HepG2 (cell line): ENCODE measurements around the gene MRPL42. TPM values are rescaled to one million over a fixed set of nuclear protein-coding genes. Genes with fewer than 3 reads are reported as not detected.
A peak's percentile ranks its signal among the peaks of the same experiment; 100 is the strongest.

Experiments used
- ATAC-seq: fragments of 200-7000 bp; cut with Tn5 transposase; 3 replicates; pipeline ENCODE4 v1.9.1; 2020; ENCODE audit warnings: mild to moderate bottlenecking, moderate library complexity
- BruUV-seq: library from RNA; stranded (reverse); fragments of 400-500 nt; replicated peaks from 2 replicates; lab custom pipeline; 2021; lab: Mats Ljungman, UMichigan
- CTCF ChIA-PET: fragments of 300-600 bp; formaldehyde crosslinking; extraction: SDS; loops from one replicate; lab custom pipeline; 2021; ENCODE audit warnings: low total read pairs, inconsistent platforms, low intra/inter-chr PET ratio; lab: Yijun Ruan, JAX
- POLR2A ChIA-PET: fragments of 350-600 bp; sonication (Branson Sonifier 250); formaldehyde crosslinking; loops from one replicate; lab custom pipeline; 2020; ENCODE audit warnings: antibody characterized with exemption, inconsistent platforms; lab: Yijun Ruan, JAX
- DNase-seq: peaks from one replicate; pipeline ENCODE4 v3.0.0-alpha.2; 2015; ENCODE audit warnings: low spot score
- FAIRE-seq: peaks from 3 replicates; lab custom pipeline; 2011; peaks lifted over from hg19 to GRCh38; lab: Jason Lieb, UNC
- H2AFZ ChIP-seq: one replicate; pipeline ENCODE4 v1.6.1; 2011; ENCODE audit warnings: low read length, inconsistent platforms
- H3K27ac ChIP-seq: fragments of 300-600 bp; 3 replicates; pipeline ENCODE4 v1.8.0; 2011; ENCODE audit warnings: mixed run types, mild to moderate bottlenecking, mixed read lengths, low read length, inconsistent platforms; ENCODE audit not compliant: insufficient read depth; ENCODE audit errors: extremely low read length
- H3K27me3 ChIP-seq, 2 experiments: fragments of 200-600 bp in 1 of 2; 2 replicates in 1 of 2; 3 replicates in 1 of 2; pipeline versions ENCODE4 v1.6.0 to v1.8.0; 2011; ENCODE audit warnings: low read length in 2 of 2, mild to moderate bottlenecking in 2 of 2, moderate library complexity in 2 of 2, inconsistent platforms in 1 of 2; ENCODE audit not compliant: insufficient read depth in 2 of 2, control insufficient read depth in 1 of 2
- H3K36me3 ChIP-seq, 2 experiments: fragments of 200-600 bp in 1 of 2; replicated peaks in 1 of 2; 2 replicates in 1 of 2; 3 replicates in 1 of 2; pipeline versions ENCODE4 v1.5.1 to v1.8.0; 2011; ENCODE audit warnings: low read length in 2 of 2, inconsistent platforms in 1 of 2; ENCODE audit not compliant: insufficient read depth in 2 of 2, control insufficient read depth in 1 of 2
- H3K4me1 ChIP-seq: 2 replicates; pipeline ENCODE4 v1.5.1; 2012; ENCODE audit warnings: low read length, inconsistent platforms; ENCODE audit not compliant: insufficient read depth
- H3K4me2 ChIP-seq: 2 replicates; pipeline ENCODE4 v1.6.0; 2011; ENCODE audit warnings: low read depth, low read length, inconsistent platforms
- H3K4me3 ChIP-seq, 3 experiments: fragments of 200-600 bp in 1 of 3; sonication (generic), shearing (Covaris generic) in 1 of 3; replicated peaks in 1 of 3; 2 replicates each; pipeline ENCODE4 v1.5.1; 2011 to 2016; ENCODE audit warnings: low read length in 3 of 3, inconsistent platforms in 2 of 3, low read depth in 2 of 3, mild to moderate bottlenecking in 2 of 3, control low read depth in 1 of 3, mixed read lengths in 1 of 3; ENCODE audit not compliant: insufficient read depth in 1 of 3
- H3K79me2 ChIP-seq: one replicate; pipeline ENCODE4 v1.6.1; 2011; ENCODE audit warnings: low read length, inconsistent platforms; ENCODE audit not compliant: insufficient read depth
- H3K9ac ChIP-seq: 2 replicates; pipeline ENCODE4 v1.6.0; 2011; ENCODE audit warnings: mild to moderate bottlenecking, low read depth, low read length, inconsistent platforms; ENCODE audit not compliant: insufficient read depth
- H3K9me3 ChIP-seq: 2 replicates; pipeline ENCODE4 v1.5.1; 2012; ENCODE audit warnings: mild to moderate bottlenecking, low read length
- H4K20me1 ChIP-seq: 2 replicates; pipeline ENCODE4 v1.6.0; 2011; ENCODE audit warnings: inconsistent platforms, mild to moderate bottlenecking, low read length, moderate library complexity; ENCODE audit not compliant: insufficient read depth
- BRCA1 ChIP-seq: sonication (generic); formaldehyde crosslinking; IDR thresholded peaks from 2 replicates; pipeline ENCODE4 v1.4.0; 2020; ENCODE audit warnings: missing genetic modification reagents
- CENPT ChIP-seq: sonication (generic); formaldehyde crosslinking; IDR thresholded peaks from 2 replicates; pipeline ENCODE4 v1.8.0; 2022; ENCODE audit warnings: low read depth, mild to moderate bottlenecking, moderate library complexity, missing genetic modification reagents
- DNMT1 ChIP-seq: sonication (generic); formaldehyde crosslinking; IDR thresholded peaks from 2 replicates; pipeline ENCODE4 v1.5.1; 2020; ENCODE audit warnings: mild to moderate bottlenecking, missing genetic modification reagents
- RBM39 ChIP-seq: fragments of 200-400 bp; formaldehyde crosslinking; IDR thresholded peaks from one replicate; pipeline ENCODE4 v1.6.1; 2018; ENCODE audit warnings: antibody characterized with exemption, mild to moderate bottlenecking, low read depth, low read length; ENCODE audit not compliant: poor library complexity, severe bottlenecking
- RELA ChIP-seq: sonication (generic); formaldehyde crosslinking; IDR thresholded peaks from 2 replicates; pipeline ENCODE4 v1.4.0; 2020; ENCODE audit warnings: missing genetic modification reagents
- RFX3 ChIP-seq: IDR thresholded peaks from 2 replicates; pipeline ENCODE4 v1.6.1; 2016; ENCODE audit warnings: missing biosample characterization, missing genetic modification reagents
- TGIF2 ChIP-seq: IDR thresholded peaks from 2 replicates; pipeline ENCODE4 v1.6.1; 2016; ENCODE audit warnings: control low read depth, missing compliant biosample characterization
- THAP11 ChIP-seq: IDR thresholded peaks from 2 replicates; pipeline ENCODE4 v1.6.1; 2016; ENCODE audit warnings: missing biosample characterization, missing genetic modification reagents
- ZFP82 ChIP-seq: sonication (generic); formaldehyde crosslinking; IDR thresholded peaks from 2 replicates; pipeline ENCODE4 v1.5.1; 2020; ENCODE audit warnings: mild to moderate bottlenecking, missing genetic modification reagents, borderline replicate concordance
- ZNF180 ChIP-seq: sonication (generic); formaldehyde crosslinking; IDR thresholded peaks from 2 replicates; pipeline ENCODE4 v1.4.0; 2020; ENCODE audit warnings: low read depth, missing genetic modification reagents, borderline replicate concordance
- ZNF614 ChIP-seq: IDR thresholded peaks from 2 replicates; pipeline ENCODE4 v1.6.1; 2018; ENCODE audit warnings: missing biosample characterization, missing genetic modification reagents, inconsistent platforms, borderline replicate concordance
- WGBS: methylation state at CpG from one replicate; pipeline ENCODE4 v1.1.6; 2017; ENCODE audit warnings: low lambda C conversion rate; 5-methylcytosine and 5-hydroxymethylcytosine counted together
- in situ Hi-C: cut with HindIII; loops from 2 replicates; pipeline ENCODE4 v1.10.0; 2017; ENCODE audit warnings: low pct_unique_long_range_greater_than_20kb; ENCODE audit not compliant: extremely low pct_ligation_motif_present
- intact Hi-C: fragments of 100-400 bp; cut with micrococcal nuclease; formaldehyde crosslinking; loops from one replicate; pipeline ENCODE4 v1.10.0; 2022; ENCODE audit not compliant: unreplicated experiment
- polyA plus RNA-seq, 8 experiments: library from polyadenylated mRNA; depleted of rRNA in 3 of 8; stranded (reverse) in 7 of 8; unstranded in 1 of 8; fragments of >200 nt; fragmentation: Illumina TruSeq in 4 of 8; extraction: Trizol in 4 of 8; gene quantifications; 2 replicates each; pipeline versions ENCODE4 v1.2.1 to v1.2.3, GENCODE V29; 2011 to 2016; ENCODE audit warnings: low read depth in 4 of 8, missing spikeins in 1 of 8, mixed read lengths in 1 of 8; ENCODE audit not compliant: insufficient read depth in 1 of 8
- total RNA-seq, 5 experiments: library from RNA; depleted of rRNA; stranded (reverse); fragments of >200 nt; fragmentation: Illumina TruSeq; extraction: Trizol; gene quantifications; 2 replicates each; pipeline ENCODE4 v1.2.3, GENCODE V29; 2016; ENCODE audit warnings: low read depth in 1 of 5
- TF ChIP-seq, protein P1 (sequence below): IDR thresholded peaks from 2 replicates; pipeline ENCODE4 v1.6.1; 2016; ENCODE audit warnings: low read depth, missing genetic modification reagents, missing compliant biosample characterization
- TF ChIP-seq, protein P2 (sequence below): sonication (generic); formaldehyde crosslinking; IDR thresholded peaks from 2 replicates; pipeline ENCODE4 v1.4.0; 2020; ENCODE audit warnings: missing genetic modification reagents
- TF ChIP-seq, protein P3 (sequence below): sonication (generic); formaldehyde crosslinking; IDR thresholded peaks from 2 replicates; pipeline ENCODE4 v1.9.0; 2022; ENCODE audit warnings: low read depth, missing genetic modification reagents

MRPL42 gene
- total and polyA plus RNA-seq, 2 of the 13 experiments (the other 11 are each of a cell fraction or from before 2014, with no cell fraction given) = 93.3 to 148 TPM

DNA sequence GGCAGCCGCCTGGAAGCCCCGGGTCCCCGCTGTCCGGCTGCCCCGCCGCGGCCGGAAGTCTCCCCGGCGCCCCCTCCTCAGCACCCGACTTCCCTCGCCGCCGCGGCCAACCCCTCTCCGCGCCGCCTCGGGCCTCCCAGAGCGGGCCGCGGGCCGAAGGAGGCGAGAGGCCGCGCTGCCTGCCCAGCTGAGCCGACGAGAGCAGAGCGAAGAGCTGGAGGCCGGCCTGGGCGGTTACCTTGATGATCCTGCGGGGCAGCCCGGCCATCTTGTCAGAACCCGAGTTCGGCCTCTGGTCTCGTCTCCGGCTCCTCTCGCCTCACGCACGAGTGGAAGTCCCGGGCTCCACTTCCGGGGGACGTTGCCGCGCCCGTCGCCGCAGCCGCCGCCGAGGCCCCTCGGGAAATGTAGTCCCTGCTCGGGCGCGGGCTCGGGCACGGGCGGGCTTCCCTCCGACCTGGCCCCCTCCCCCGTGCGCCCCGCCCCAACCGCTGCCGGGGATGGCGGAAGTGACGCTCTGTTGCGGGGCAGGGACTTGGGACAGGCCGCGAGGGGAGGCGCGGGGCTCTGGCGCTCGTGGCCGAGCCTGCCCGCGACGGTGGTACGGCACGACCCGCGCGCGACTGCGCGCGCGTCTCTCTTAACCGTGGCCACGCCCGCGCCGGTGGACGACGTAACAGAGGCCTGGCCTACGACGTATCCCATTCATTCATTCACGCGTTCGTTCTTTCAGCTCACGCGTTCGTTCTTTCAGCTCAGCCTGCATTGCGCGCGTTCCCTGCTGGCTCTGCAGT is 25.5 kb upstream of the MRPL42 start, which contains the start of gene UBE2N:
TSS of gene UBE2N (minus strand) at position 331 of the 794 bp plus-strand sequence. CDS start at position 268, 63 bp downstream.
- peaks cover 0 to 1% of the 10 kb centered on the region in 2 experiments; a peak in 1 of 5 replicates for H3K36me3 ChIP-seq
- DNase-seq = peak; percentile 91
- peak within 1 kb of the TSS; percentile 92 for H3K27ac ChIP-seq
- 0% methylated on average over 18 of the region's 105 CpGs for WGBS
- CTCF ChIA-PET = no interaction called here
- peak within 1 kb of the TSS; percentile 96 for H3K9ac ChIP-seq
- peak; percentile 94 for ATAC-seq
- peak; percentile 21 for FAIRE-seq
- POLR2A ChIA-PET = interaction anchor here (0.7 to 1.7 kb wide), 4 partner anchors 10 to 41 kb away, joined by 3 to 8 read pairs (median 4); partner anchors contain the start of gene MRPL42
- peaks cover 57% of the 10 kb centered on the region for H3K79me2 ChIP-seq
- peak within 1 kb of the TSS; percentile 99 for H3K4me2 ChIP-seq
- no TSS peak for BruUV-seq
- intact Hi-C loops (loop anchor here (1.0 kb wide), 1 partner anchor 25 kb away; the partner anchor contains the start of gene MRPL42), in situ Hi-C loops (no loop called here)
- peak within 1 kb of the TSS; percentile 70 to 95 (median 76) for H3K4me3 ChIP-seq
- H3K4me1 ChIP-seq = peaks cover 55% of the 10 kb centered on the region
- no peak within 1 kb of the TSS for H2AFZ ChIP-seq
- H4K20me1 ChIP-seq = peaks cover 38% of the 10 kb centered on the region
- no peaks in the 10 kb centered on the region for H3K9me3 ChIP-seq
- no peaks in the 10 kb centered on the region; a peak in 1 of 5 replicates for H3K27me3 ChIP-seq
- TF ChIP-seq DNMT1 = peak; percentile 89
- TF ChIP-seq, protein P1, sequence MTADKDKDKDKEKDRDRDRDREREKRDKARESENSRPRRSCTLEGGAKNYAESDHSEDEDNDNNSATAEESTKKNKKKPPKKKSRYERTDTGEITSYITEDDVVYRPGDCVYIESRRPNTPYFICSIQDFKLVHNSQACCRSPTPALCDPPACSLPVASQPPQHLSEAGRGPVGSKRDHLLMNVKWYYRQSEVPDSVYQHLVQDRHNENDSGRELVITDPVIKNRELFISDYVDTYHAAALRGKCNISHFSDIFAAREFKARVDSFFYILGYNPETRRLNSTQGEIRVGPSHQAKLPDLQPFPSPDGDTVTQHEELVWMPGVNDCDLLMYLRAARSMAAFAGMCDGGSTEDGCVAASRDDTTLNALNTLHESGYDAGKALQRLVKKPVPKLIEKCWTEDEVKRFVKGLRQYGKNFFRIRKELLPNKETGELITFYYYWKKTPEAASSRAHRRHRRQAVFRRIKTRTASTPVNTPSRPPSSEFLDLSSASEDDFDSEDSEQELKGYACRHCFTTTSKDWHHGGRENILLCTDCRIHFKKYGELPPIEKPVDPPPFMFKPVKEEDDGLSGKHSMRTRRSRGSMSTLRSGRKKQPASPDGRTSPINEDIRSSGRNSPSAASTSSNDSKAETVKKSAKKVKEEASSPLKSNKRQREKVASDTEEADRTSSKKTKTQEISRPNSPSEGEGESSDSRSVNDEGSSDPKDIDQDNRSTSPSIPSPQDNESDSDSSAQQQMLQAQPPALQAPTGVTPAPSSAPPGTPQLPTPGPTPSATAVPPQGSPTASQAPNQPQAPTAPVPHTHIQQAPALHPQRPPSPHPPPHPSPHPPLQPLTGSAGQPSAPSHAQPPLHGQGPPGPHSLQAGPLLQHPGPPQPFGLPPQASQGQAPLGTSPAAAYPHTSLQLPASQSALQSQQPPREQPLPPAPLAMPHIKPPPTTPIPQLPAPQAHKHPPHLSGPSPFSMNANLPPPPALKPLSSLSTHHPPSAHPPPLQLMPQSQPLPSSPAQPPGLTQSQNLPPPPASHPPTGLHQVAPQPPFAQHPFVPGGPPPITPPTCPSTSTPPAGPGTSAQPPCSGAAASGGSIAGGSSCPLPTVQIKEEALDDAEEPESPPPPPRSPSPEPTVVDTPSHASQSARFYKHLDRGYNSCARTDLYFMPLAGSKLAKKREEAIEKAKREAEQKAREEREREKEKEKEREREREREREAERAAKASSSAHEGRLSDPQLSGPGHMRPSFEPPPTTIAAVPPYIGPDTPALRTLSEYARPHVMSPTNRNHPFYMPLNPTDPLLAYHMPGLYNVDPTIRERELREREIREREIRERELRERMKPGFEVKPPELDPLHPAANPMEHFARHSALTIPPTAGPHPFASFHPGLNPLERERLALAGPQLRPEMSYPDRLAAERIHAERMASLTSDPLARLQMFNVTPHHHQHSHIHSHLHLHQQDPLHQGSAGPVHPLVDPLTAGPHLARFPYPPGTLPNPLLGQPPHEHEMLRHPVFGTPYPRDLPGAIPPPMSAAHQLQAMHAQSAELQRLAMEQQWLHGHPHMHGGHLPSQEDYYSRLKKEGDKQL (CRISPR knock-in tag) = no peak
- peak; percentile 99 for TF ChIP-seq THAP11 (CRISPR knock-in tag)
- no peak for TF ChIP-seq RELA
- peak; percentile 86; the same call in 1 of the 2 replicates for TF ChIP-seq BRCA1
- peak; percentile 52 for TF ChIP-seq ZFP82 (CRISPR knock-in tag)
- peak; percentile 61; the same call in 1 of the 2 replicates for TF ChIP-seq TGIF2 (CRISPR knock-in tag)
- TF ChIP-seq CENPT (CRISPR knock-in tag) = 0 out of 2 replicates have a peak, but pooled peaks have one; percentile 29
- no peak for TF ChIP-seq ZNF180
- TF ChIP-seq, protein P2, sequence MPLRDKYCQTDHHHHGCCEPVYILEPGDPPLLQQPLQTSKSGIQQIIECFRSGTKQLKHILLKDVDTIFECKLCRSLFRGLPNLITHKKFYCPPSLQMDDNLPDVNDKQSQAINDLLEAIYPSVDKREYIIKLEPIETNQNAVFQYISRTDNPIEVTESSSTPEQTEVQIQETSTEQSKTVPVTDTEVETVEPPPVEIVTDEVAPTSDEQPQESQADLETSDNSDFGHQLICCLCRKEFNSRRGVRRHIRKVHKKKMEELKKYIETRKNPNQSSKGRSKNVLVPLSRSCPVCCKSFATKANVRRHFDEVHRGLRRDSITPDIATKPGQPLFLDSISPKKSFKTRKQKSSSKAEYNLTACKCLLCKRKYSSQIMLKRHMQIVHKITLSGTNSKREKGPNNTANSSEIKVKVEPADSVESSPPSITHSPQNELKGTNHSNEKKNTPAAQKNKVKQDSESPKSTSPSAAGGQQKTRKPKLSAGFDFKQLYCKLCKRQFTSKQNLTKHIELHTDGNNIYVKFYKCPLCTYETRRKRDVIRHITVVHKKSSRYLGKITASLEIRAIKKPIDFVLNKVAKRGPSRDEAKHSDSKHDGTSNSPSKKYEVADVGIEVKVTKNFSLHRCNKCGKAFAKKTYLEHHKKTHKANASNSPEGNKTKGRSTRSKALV (CRISPR knock-in tag) = peak; percentile 41; the same call in 1 of the 2 replicates
- TF ChIP-seq, protein P3, sequence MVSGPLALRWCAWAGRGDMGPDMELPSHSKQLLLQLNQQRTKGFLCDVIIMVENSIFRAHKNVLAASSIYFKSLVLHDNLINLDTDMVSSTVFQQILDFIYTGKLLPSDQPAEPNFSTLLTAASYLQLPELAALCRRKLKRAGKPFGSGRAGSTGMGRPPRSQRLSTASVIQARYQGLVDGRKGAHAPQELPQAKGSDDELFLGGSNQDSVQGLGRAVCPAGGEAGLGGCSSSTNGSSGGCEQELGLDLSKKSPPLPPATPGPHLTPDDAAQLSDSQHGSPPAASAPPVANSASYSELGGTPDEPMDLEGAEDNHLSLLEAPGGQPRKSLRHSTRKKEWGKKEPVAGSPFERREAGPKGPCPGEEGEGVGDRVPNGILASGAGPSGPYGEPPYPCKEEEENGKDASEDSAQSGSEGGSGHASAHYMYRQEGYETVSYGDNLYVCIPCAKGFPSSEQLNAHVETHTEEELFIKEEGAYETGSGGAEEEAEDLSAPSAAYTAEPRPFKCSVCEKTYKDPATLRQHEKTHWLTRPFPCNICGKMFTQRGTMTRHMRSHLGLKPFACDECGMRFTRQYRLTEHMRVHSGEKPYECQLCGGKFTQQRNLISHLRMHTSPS (CRISPR knock-in tag) = no peak
- peak; percentile 37; the same call in 1 of the 2 replicates for TF ChIP-seq ZNF614 (CRISPR knock-in tag)
- TF ChIP-seq RFX3 (CRISPR knock-in tag) = no peak
- peak; percentile 61 for TF ChIP-seq RBM39
